ENCODE results near the gene ELOF1. TPM values are rescaled to one million over a fixed set of nuclear protein-coding genes. Genes with fewer than 3 reads are reported as not detected.
"Not testable (repeated sequence)": the region's sequence is repeated elsewhere in the genome, so short reads cannot be mapped to it uniquely, and the experiment has no call there.

Gene ELOF1
- total and polyA plus RNA-seq, 2 experiments from 2014 or later = 30.3 to 72.6 TPM

- H3K36me3 ChIP-seq (replicated peaks; ENCODE audit: insufficient read depth, low read depth); H3K27ac ChIP-seq; H3K9me3 ChIP-seq (ENCODE audit: low read depth); H2AFZ ChIP-seq; H4K20me1 ChIP-seq (ENCODE audit: insufficient read depth, poor library complexity, severe bottlenecking); H3K4me3 ChIP-seq; H3K79me2 ChIP-seq; H3K9me2 ChIP-seq (replicated peaks; ENCODE audit: insufficient read depth); H3K27me3 ChIP-seq; H3K4me2 ChIP-seq; DNase-seq (ENCODE audit: low spot score); H3K4me1 ChIP-seq (ENCODE audit: insufficient read depth): not testable (repeated sequence)
- 95% methylated on average over 6 of the region's 6 CpGs for WGBS (ENCODE audit: low lambda C conversion rate, missing lambda C conversion rate)
These were observed 5.2 kb upstream of the ELOF1 start for GRCh38 chr19:11564082-11564807.

GRCh38 chr19:11563532-11563931 lies 4.5 kb upstream of the ELOF1 start:
- Histone ChIP-seq H2AFZ (no peak overlapping the region), H3K27me3 (no peaks in the 10 kb centered on the region), H3K36me3 (replicated peaks; ENCODE audit: insufficient read depth, low read depth) (no peaks in the 10 kb centered on the region), H4K20me1 (ENCODE audit: insufficient read depth, poor library complexity, severe bottlenecking) (peaks cover under 1% of the 10 kb centered on the region), H3K4me3 (no peak overlapping the region), H3K4me1 (ENCODE audit: insufficient read depth) (peaks cover 5% of the 10 kb centered on the region), H3K9me3 (ENCODE audit: low read depth) (no peaks in the 10 kb centered on the region), H3K4me2 (no peak overlapping the region), H3K79me2 (peaks cover 4% of the 10 kb centered on the region), H3K9me2 (replicated peaks; ENCODE audit: insufficient read depth) (no peaks in the 10 kb centered on the region), H3K27ac (no peak overlapping the region)
- TF ChIP-seq EZH2phosphoT487 (IDR thresholded peaks at IDR 0.05; ENCODE audit: low read depth, severe bottlenecking, unreplicated experiment) (no peak), CTCF (IDR thresholded peaks at IDR 0.05; ENCODE audit: poor library complexity) (no peak), EZH2 (IDR thresholded peaks at IDR 0.05; ENCODE audit: borderline replicate concordance) (no peak)
- no peak for DNase-seq (ENCODE audit: low spot score)
- 88% methylated on average over 8 of the region's 8 CpGs for WGBS (ENCODE audit: low lambda C conversion rate, missing lambda C conversion rate)

GRCh38 chr19:11560404-11561051 lies 1.5 kb upstream of the ELOF1 start:
- no peak overlapping the region for H2AFZ ChIP-seq
- no peaks in the 10 kb centered on the region for H3K27me3 ChIP-seq
- no peaks in the 10 kb centered on the region for H3K36me3 ChIP-seq (replicated peaks; ENCODE audit: insufficient read depth, low read depth)
- peak overlapping the region; percentile 85 for H3K4me2 ChIP-seq
- no peaks in the 10 kb centered on the region for H3K9me3 ChIP-seq (ENCODE audit: low read depth)
- H3K4me3 ChIP-seq = no peak overlapping the region
- H3K79me2 ChIP-seq = peaks cover 30% of the 10 kb centered on the region
- no peak overlapping the region for H3K27ac ChIP-seq
- WGBS (ENCODE audit: low lambda C conversion rate, missing lambda C conversion rate) = 29% methylated on average over 9 of the region's 9 CpGs
- DNase-seq (ENCODE audit: low spot score) = peak; percentile 81
- no peaks in the 10 kb centered on the region for H3K9me2 ChIP-seq (replicated peaks; ENCODE audit: insufficient read depth)
- peaks cover 13% of the 10 kb centered on the region for H3K4me1 ChIP-seq (ENCODE audit: insufficient read depth)
- TF ChIP-seq EZH2 (IDR thresholded peaks at IDR 0.05; ENCODE audit: borderline replicate concordance) (no peak), CTCF (IDR thresholded peaks at IDR 0.05; ENCODE audit: poor library complexity) (peak; percentile 51)
- peaks cover 21% of the 10 kb centered on the region for H4K20me1 ChIP-seq (ENCODE audit: insufficient read depth, poor library complexity, severe bottlenecking)

- no peaks in the 10 kb centered on the region for H3K9me2 ChIP-seq (replicated peaks; ENCODE audit: insufficient read depth)
- no peaks in the 10 kb centered on the region for H3K27me3 ChIP-seq
- H3K4me2 ChIP-seq = no peak overlapping the region
- DNase-seq (ENCODE audit: low spot score) = no peak
- peaks cover 13% of the 10 kb centered on the region for H3K4me1 ChIP-seq (ENCODE audit: insufficient read depth)
- H4K20me1 ChIP-seq (ENCODE audit: insufficient read depth, poor library complexity, severe bottlenecking) = peaks cover 24% of the 10 kb centered on the region
- 78% methylated on average over 4 of the region's 4 CpGs for WGBS (ENCODE audit: low lambda C conversion rate, missing lambda C conversion rate)
- H3K36me3 ChIP-seq (replicated peaks; ENCODE audit: insufficient read depth, low read depth) = no peaks in the 10 kb centered on the region
- H3K79me2 ChIP-seq = peaks cover 30% of the 10 kb centered on the region
- no peak overlapping the region for H2AFZ ChIP-seq
- H3K27ac ChIP-seq = no peak overlapping the region
- H3K4me3 ChIP-seq = no peak overlapping the region
- no peaks in the 10 kb centered on the region for H3K9me3 ChIP-seq (ENCODE audit: low read depth)
- TF ChIP-seq EZH2 (IDR thresholded peaks at IDR 0.05; ENCODE audit: borderline replicate concordance) (no peak), EZH2phosphoT487 (IDR thresholded peaks at IDR 0.05; ENCODE audit: low read depth, severe bottlenecking, unreplicated experiment) (no peak), CTCF (IDR thresholded peaks at IDR 0.05; ENCODE audit: poor library complexity) (no peak)
These were observed 2.2 kb downstream of the ELOF1 start for GRCh38 chr19:11556634-11557420.

Measured in hepatocyte (in vitro differentiated cells).